ENCODE results near the gene PIH1D1.

Gene PIH1D1

DNA sequence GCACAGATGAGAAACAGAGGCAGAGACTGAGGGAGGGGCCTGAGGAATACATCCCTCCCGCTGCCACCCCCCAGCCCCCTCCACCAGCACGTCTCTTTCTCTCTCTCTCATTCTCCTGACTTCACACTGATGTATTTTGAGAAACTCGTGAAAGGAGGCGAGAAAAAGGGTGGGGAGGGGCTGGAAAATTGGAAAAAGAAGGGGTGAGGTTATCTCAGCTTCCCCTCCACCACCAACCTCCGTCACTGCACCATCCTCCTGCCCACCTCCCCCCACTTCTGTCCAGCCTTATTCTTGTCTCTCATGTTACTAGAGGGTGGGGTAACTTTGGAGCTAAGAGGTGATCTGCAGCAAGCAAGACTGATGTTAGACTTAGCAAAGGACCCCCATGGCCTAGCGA, 11.8 kb downstream of the PIH1D1 start:
- TF ChIP-seq, protein P1, sequence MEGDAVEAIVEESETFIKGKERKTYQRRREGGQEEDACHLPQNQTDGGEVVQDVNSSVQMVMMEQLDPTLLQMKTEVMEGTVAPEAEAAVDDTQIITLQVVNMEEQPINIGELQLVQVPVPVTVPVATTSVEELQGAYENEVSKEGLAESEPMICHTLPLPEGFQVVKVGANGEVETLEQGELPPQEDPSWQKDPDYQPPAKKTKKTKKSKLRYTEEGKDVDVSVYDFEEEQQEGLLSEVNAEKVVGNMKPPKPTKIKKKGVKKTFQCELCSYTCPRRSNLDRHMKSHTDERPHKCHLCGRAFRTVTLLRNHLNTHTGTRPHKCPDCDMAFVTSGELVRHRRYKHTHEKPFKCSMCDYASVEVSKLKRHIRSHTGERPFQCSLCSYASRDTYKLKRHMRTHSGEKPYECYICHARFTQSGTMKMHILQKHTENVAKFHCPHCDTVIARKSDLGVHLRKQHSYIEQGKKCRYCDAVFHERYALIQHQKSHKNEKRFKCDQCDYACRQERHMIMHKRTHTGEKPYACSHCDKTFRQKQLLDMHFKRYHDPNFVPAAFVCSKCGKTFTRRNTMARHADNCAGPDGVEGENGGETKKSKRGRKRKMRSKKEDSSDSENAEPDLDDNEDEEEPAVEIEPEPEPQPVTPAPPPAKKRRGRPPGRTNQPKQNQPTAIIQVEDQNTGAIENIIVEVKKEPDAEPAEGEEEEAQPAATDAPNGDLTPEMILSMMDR (conservative IDR thresholded peaks at IDR 0.05; ENCODE audit: low read depth, low read length) = no peak
- DNase-seq (ENCODE audit: low read depth) = no peak
- H3K4me3 ChIP-seq (ENCODE audit: low read depth, low read length) = no peak overlapping the region

DNA sequence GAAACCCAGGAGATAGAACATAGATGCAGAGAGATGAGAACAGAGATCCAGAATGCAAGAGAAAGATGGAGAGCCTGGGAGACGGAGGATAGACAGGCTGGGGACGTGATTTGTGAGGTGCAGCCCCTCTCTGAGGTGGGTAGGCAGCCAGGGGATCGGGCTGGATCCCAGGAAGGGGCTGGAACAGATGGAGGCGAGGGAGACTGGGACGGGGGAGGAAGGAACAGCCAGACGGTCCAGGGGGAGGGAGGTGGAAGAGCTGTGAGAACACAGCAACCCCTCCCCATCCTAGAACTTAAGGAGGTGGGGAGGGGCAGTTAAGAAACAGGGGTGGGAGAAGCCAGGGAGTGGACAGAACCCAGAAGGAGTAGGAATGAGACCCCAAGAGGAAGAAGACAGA, 13.4 kb downstream of the PIH1D1 start:
- DNase-seq (ENCODE audit: low read depth) = no peak
- TF ChIP-seq, protein P1 (conservative IDR thresholded peaks at IDR 0.05; ENCODE audit: low read depth, low read length) = no peak
- H3K4me3 ChIP-seq (ENCODE audit: low read depth, low read length) = no peak overlapping the region

DNA sequence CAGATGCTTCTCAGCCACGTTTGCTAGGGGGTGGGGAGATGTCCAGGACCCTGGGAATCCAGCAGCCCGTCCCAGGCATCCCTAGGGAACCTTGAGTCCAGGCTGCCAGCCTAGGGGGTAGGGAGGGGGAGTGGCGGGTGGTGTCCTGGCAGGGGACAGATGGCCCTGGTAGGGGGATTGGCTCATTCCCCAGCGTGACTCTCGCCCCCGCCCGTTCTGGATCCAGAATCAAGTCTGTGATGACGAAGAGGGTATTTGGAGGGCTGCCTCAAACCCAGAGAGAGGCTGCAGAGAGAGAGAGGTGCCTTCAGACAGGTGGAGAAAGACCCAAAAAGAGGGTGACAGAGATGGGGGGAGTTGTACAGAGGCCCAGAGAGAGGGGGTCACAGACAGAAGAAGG, 14.4 kb downstream of the PIH1D1 start:
- TF ChIP-seq, protein P1 (conservative IDR thresholded peaks at IDR 0.05; ENCODE audit: low read depth, low read length) = no peak
- no peak for DNase-seq (ENCODE audit: low read depth)
- H3K4me3 ChIP-seq (ENCODE audit: low read depth, low read length) = no peak overlapping the region

DNA sequence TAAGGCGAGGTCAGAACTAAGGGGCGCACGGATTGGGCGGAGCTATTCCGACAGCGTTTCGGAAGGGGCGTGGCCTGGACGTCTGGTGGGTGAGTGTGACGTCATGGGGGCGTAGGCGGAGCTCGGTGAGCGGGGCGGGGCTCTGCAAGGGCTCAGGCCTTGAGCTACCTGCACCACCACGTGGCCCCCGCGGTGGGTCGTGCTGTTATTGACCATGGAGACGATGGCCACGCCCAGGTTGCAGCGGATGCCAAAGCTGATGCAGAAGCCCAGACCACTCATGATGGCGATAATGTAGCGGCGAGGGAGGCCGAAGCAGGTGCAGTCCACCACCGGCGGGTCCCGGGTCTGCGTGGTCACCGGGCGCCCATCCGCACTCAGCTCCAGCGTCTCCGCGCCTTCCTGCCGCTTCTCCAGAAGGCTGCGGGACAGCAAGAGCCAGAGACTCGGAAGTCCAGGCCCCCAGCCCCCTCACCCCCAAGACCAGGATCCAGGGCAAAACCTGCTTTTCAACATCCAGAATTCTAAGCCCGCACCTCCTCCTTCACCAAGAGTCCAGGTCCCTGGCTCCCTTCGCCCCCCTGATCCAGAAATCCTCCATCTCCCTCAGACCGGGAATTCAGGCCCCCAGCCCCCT, 15.1 kb downstream of the PIH1D1 start:
- TF ChIP-seq, protein P1 (conservative IDR thresholded peaks at IDR 0.05; ENCODE audit: low read depth, low read length) = no peak
- no peak for DNase-seq (ENCODE audit: low read depth)

DNA sequence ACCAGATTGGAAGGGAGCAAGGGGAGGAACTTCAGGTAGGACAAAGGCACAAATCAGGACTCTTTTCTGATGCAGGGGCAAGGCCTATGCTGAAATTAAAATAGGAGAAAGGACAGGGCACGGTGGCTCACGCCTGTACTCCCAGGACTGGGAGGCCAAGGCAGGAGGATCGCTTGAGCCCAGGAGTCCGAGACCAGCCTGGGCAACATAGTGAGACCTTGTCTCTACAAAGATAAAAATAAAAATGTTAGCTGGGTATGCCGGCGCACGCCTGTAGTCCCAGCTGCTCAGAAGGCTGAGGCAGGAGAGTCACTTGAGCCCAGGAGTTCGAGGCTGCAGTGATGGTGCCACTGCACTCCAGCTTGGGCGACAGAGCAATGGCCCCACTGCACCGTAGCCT, 15.9 kb downstream of the PIH1D1 start:
- no peak for DNase-seq (ENCODE audit: low read depth)
- TF ChIP-seq, protein P1 (conservative IDR thresholded peaks at IDR 0.05; ENCODE audit: low read depth, low read length) = no peak
- H3K4me3 ChIP-seq (ENCODE audit: low read depth, low read length) = no peak overlapping the region

More for the DNA sequence above, 15.1 kb downstream of the PIH1D1 start:
- H3K4me3 ChIP-seq (ENCODE audit: low read depth, low read length) = no peak overlapping the region

DNA sequence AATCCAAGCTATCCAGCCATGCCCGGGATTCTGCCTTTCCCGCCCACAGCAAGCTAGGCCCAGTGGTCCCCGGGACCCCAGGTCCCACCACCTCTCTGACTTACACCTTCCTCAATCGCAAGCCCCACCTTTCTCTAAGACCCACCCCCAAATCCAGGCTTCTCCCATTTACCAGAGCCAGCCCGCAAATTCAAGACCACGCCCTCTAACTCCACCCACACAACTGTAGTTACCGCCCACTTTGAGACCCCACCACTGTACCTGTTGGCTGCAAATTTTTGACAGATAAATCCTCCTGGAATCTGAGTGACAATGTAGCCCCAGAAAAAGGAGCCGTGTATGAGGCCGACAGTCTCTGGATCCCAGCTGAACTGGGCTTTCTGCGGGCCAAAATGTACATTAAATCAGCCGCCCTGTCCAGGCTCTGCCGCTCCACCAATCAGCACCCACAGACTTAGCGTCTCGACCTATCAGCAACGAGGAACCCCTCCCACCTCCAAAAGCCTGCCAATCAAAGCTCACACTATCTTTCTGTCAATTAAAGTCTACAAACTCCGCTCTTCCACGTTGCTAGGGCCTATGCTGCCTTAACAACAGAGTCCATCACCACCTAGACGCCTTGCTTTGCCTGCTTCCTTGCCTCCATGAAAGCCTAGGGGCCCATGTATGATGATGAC, 16.6 kb downstream of the PIH1D1 start:
- H3K4me3 ChIP-seq (ENCODE audit: low read depth, low read length) = no peak overlapping the region
- no peak for DNase-seq (ENCODE audit: low read depth)
- TF ChIP-seq, protein P1 (conservative IDR thresholded peaks at IDR 0.05; ENCODE audit: low read depth, low read length) = no peak
